Esophagus (tissue), 2 donors: ENCODE data around the gene TMEM165. TPM values are rescaled to one million over a fixed set of nuclear protein-coding genes. Genes with fewer than 3 reads are reported as not detected.
A peak's percentile ranks its signal among the peaks of the same experiment; 100 is the strongest.
"Not testable (repeated sequence)": the region's sequence is repeated elsewhere in the genome, so short reads cannot be mapped to it uniquely, and the experiment has no call there.

Experiments used
- H3K27ac ChIP-seq, 2 donors: one replicate each; pipeline ENCODE4 v1.5.1; 2013; ENCODE audit warnings: low read depth in 2 of 2, mild to moderate bottlenecking in 2 of 2, inconsistent platforms in 1 of 2, low read length in 1 of 2, moderate library complexity in 1 of 2
- H3K27me3 ChIP-seq, 2 donors: one replicate each; pipeline ENCODE4 v1.6.1; 2013; ENCODE audit warnings: low read length in 2 of 2, control low read depth in 1 of 2, mild to moderate bottlenecking in 1 of 2; ENCODE audit not compliant: insufficient read depth in 2 of 2, control insufficient read depth in 1 of 2
- H3K36me3 ChIP-seq, 2 donors: one replicate each; pipeline ENCODE4 v1.6.1; 2013; ENCODE audit warnings: low read length in 1 of 2; ENCODE audit not compliant: control insufficient read depth in 2 of 2, insufficient read depth in 2 of 2
- H3K4me1 ChIP-seq, 2 donors: one replicate each; pipeline ENCODE4 v1.6.1; 2013; ENCODE audit warnings: low read length in 1 of 2; ENCODE audit not compliant: control insufficient read depth in 2 of 2, insufficient read depth in 2 of 2
- H3K4me3 ChIP-seq, 2 donors: one replicate each; pipeline ENCODE4 v1.5.1; 2013; ENCODE audit warnings: low read length in 2 of 2, mild to moderate bottlenecking in 2 of 2, low read depth in 1 of 2, moderate library complexity in 1 of 2
- H3K9me3 ChIP-seq, 2 donors: one replicate each; pipeline ENCODE4 v1.6.1; 2013; ENCODE audit warnings: mild to moderate bottlenecking in 2 of 2, low read depth in 1 of 2, low read length in 1 of 2, moderate library complexity in 1 of 2; ENCODE audit not compliant: control insufficient read depth in 2 of 2, insufficient read depth in 1 of 2
- WGBS, 2 donors: extraction: QIAGEN DNeasy Blood & Tissue Kit; methylation state at CpG; one replicate each; pipeline ENCODE4 v1.1.7; 2013; 5-methylcytosine and 5-hydroxymethylcytosine counted together
- polyA plus RNA-seq, 2 donors: library from polyadenylated mRNA; stranded (reverse); fragments of 200-250 nt; gene quantifications; one replicate each; pipeline ENCODE4 v1.2.3, GENCODE V29; 2013
- donor health status: healthy with polysubstance abuse.
- donor health status: Bipolar disorder and iron deficiency.

Gene TMEM165
- polyA plus RNA-seq, 2 donors: 66.3 to 84.6 TPM

- 91 to 94% methylated on average over 8 of the region's 8 CpGs for WGBS, 2 donors
- peak overlapping the region in 1 of 2 donors; percentile 24 for H3K27ac ChIP-seq
- H3K4me1 ChIP-seq: peaks cover 3 to 4% of the 10 kb centered on the region in 2 donors
These were observed 41.1 kb upstream of the TMEM165 start for GRCh38 chr4:55354648-55355047.

GRCh38 chr4:55355555-55355954 is 40.2 kb upstream of the TMEM165 start:
- Histone ChIP-seq H3K27me3 (no peaks in the 10 kb centered on the region), H3K27ac (peak overlapping the region in 1 of 2 donors; percentile 67), H3K4me3 (no peak overlapping the region), H3K4me1 (peaks cover 3 to 4% of the 10 kb centered on the region in 2 donors), H3K9me3 (no peaks in the 10 kb centered on the region), H3K36me3 (no peaks in the 10 kb centered on the region)
- WGBS, 2 donors: 68 to 73% methylated on average over 6 of the region's 6 CpGs

More at GRCh38 chr4:55354648-55355047, 41.1 kb upstream of the TMEM165 start:
- H3K27me3 ChIP-seq: no peaks in the 10 kb centered on the region
- H3K4me3 ChIP-seq: no peak overlapping the region
- H3K36me3 ChIP-seq: no peaks in the 10 kb centered on the region
- H3K9me3 ChIP-seq: no peaks in the 10 kb centered on the region

- Histone ChIP-seq H3K4me1 (peaks cover 3 to 4% of the 10 kb centered on the region in 2 donors), H3K36me3 (no peaks in the 10 kb centered on the region), H3K9me3 (no peaks in the 10 kb centered on the region), H3K4me3 (no peak overlapping the region), H3K27ac (peak overlapping the region; percentile 15 to 82), H3K27me3 (no peaks in the 10 kb centered on the region)
- WGBS, 2 donors: 62 to 63% methylated on average over 5 of the region's 5 CpGs
These were observed 38.7 kb upstream of the TMEM165 start for GRCh38 chr4:55356991-55357461.

GRCh38 chr4:55358246-55358645 is 37.5 kb upstream of the TMEM165 start:
- Histone ChIP-seq H3K36me3 (no peaks in the 10 kb centered on the region), H3K27me3 (no peaks in the 10 kb centered on the region), H3K4me1 (peaks cover 3 to 4% of the 10 kb centered on the region in 2 donors), H3K9me3 (no peaks in the 10 kb centered on the region), H3K4me3 (no peak overlapping the region), H3K27ac (peak overlapping the region; percentile 63 to 83)
- 95 to 98% methylated on average over 2 of the region's 2 CpGs for WGBS, 2 donors

- peaks cover 3 to 4% of the 10 kb centered on the region in 2 donors for H3K4me1 ChIP-seq
- no peaks in the 10 kb centered on the region for H3K27me3 ChIP-seq
- peak overlapping the region; percentile 61 to 69 for H3K27ac ChIP-seq
- 4 to 23% methylated on average over 2 of the region's 2 CpGs for WGBS, 2 donors
- no peaks in the 10 kb centered on the region for H3K9me3 ChIP-seq
- no peak overlapping the region for H3K4me3 ChIP-seq
- H3K36me3 ChIP-seq: no peaks in the 10 kb centered on the region
These were observed 37.1 kb upstream of the TMEM165 start for GRCh38 chr4:55358668-55359067.

GRCh38 chr4:55359397-55359916 is 36.3 kb upstream of the TMEM165 start:
- no peak overlapping the region for H3K4me3 ChIP-seq
- H3K36me3 ChIP-seq: no peaks in the 10 kb centered on the region
- H3K9me3 ChIP-seq: no peaks in the 10 kb centered on the region
- no peaks in the 10 kb centered on the region for H3K27me3 ChIP-seq
- WGBS, 2 donors: 33 to 50% methylated on average over 8 of the region's 8 CpGs
- peak overlapping the region; percentile 69 to 88 for H3K27ac ChIP-seq
- H3K4me1 ChIP-seq: peaks cover 3 to 4% of the 10 kb centered on the region in 2 donors

GRCh38 chr4:55362938-55363337 is 32.8 kb upstream of the TMEM165 start:
- not testable (repeated sequence) for H3K27me3 ChIP-seq, H3K4me3 ChIP-seq, H3K9me3 ChIP-seq, H3K36me3 ChIP-seq, H3K4me1 ChIP-seq
- WGBS, 2 donors: 86 to 87% methylated on average over 9 of the region's 9 CpGs
- peak overlapping the region in 1 of 2 donors; percentile 19 for H3K27ac ChIP-seq

- H3K36me3 ChIP-seq: no peaks in the 10 kb centered on the region
- no peak overlapping the region for H3K4me3 ChIP-seq
- H3K27ac ChIP-seq: peak overlapping the region in 1 of 2 donors; percentile 54
- peaks cover 0 to 4% of the 10 kb centered on the region in 2 donors for H3K4me1 ChIP-seq
- no peaks in the 10 kb centered on the region for H3K27me3 ChIP-seq
- H3K9me3 ChIP-seq: no peaks in the 10 kb centered on the region
- 74 to 75% methylated on average over 9 of the region's 9 CpGs for WGBS, 2 donors
These were observed 31.9 kb upstream of the TMEM165 start for GRCh38 chr4:55363691-55364351.

GRCh38 chr4:55364691-55365344 is 30.9 kb upstream of the TMEM165 start:
- H3K4me1 ChIP-seq: no peaks in the 10 kb centered on the region
- H3K27ac ChIP-seq: no peak overlapping the region
- no peaks in the 10 kb centered on the region for H3K36me3 ChIP-seq
- no peaks in the 10 kb centered on the region for H3K9me3 ChIP-seq
- WGBS, 2 donors: 92% methylated on average over 9 of the region's 9 CpGs
- H3K27me3 ChIP-seq: no peaks in the 10 kb centered on the region
- H3K4me3 ChIP-seq: no peak overlapping the region
